ENCODE results near the gene MRPL20.

GRCh38 chr1:1425426-1425752 is 18.3 kb upstream of the MRPL20 start:
- no peak for TF ChIP-seq YY1 (IDR thresholded peaks at IDR 0.05; ENCODE audit: insufficient read depth, insufficient read length)
- TF ChIP-seq SUZ12 (IDR thresholded peaks at IDR 0.05; ENCODE audit: extremely low read depth, insufficient read depth, insufficient read length): no peak
